Stimulated activated naive B cell treated with anti-CD40 and anti-IgM and Interleukin-4, amounts not matched to agents 10 μg/mL and 1 μg/mL and 100 μg/mL, for 72 hours (primary cell): ENCODE results near the gene KLF17.
"Not testable (repeated sequence)": the region's sequence is repeated elsewhere in the genome, so short reads cannot be mapped to it uniquely, and the experiment has no call there.

ENCODE experiments used
- ATAC-seq, 2 donors: fragments of 150-1000 bp; cut with Tn5 transposase; replicated peaks; 2 replicates each; pipeline ENCODE4 v1.10.0; 2021; ENCODE audit warnings: moderate library complexity in 1 of 2
- DNase-seq: peaks from one replicate; pipeline ENCODE4 v3.0.0; 2021
- H3K27ac Mint-ChIP-seq: one replicate; pipeline ENCODE4 v1.8.0; 2022; ENCODE audit warnings: mild to moderate bottlenecking, mixed read lengths
- H3K27me3 Mint-ChIP-seq, 2 donors: one replicate each; pipeline ENCODE4 v1.8.0; 2022; ENCODE audit warnings: mixed read lengths in 2 of 2
- H3K36me3 Mint-ChIP-seq, 2 donors: one replicate each; pipeline ENCODE4 v1.8.0; 2022; ENCODE audit warnings: mixed read lengths in 2 of 2, mild to moderate bottlenecking in 1 of 2
- H3K4me1 Mint-ChIP-seq, 2 donors: one replicate each; pipeline ENCODE4 v1.8.0; 2022; ENCODE audit warnings: mixed read lengths in 2 of 2, mild to moderate bottlenecking in 1 of 2
- H3K4me3 Mint-ChIP-seq, 2 donors: one replicate each; pipeline ENCODE4 v1.8.0; 2022; ENCODE audit warnings: mild to moderate bottlenecking in 2 of 2, mixed read lengths in 2 of 2, moderate library complexity in 1 of 2
- H3K9me3 Mint-ChIP-seq, 2 donors: one replicate each; pipeline ENCODE4 v1.8.0; 2022; ENCODE audit warnings: mixed read lengths in 2 of 2, mild to moderate bottlenecking in 1 of 2

KLF17 gene

GRCh38 chr1:44119525-44119924, 904 bp downstream of the KLF17 start:
- ATAC-seq, result peak; percentile 55 to 67
- Mint-ChIP-seq H3K9me3 (no peaks in the 10 kb centered on the region), H3K4me1 (peaks cover 4 to 6% of the 10 kb centered on the region in 2 donors), H3K27ac (no peak overlapping the region), H3K36me3 (no peaks in the 10 kb centered on the region), H3K27me3 (peaks cover 3 to 15% of the 10 kb centered on the region in 2 donors), H3K4me3 (no peak overlapping the region)
- no peak for DNase-seq

- Mint-ChIP-seq H3K27me3 (peaks cover 3 to 17% of the 10 kb centered on the region in 2 donors), H3K36me3 (no peaks in the 10 kb centered on the region), H3K4me1 (peaks cover 4 to 6% of the 10 kb centered on the region in 2 donors), H3K27ac (no peak overlapping the region), H3K4me3 (no peak overlapping the region), H3K9me3 (no peaks in the 10 kb centered on the region)
- DNase-seq, result no peak
- no peak for ATAC-seq
Measured at GRCh38 chr1:44120398-44120949, 1.9 kb downstream of the KLF17 start.

- H3K9me3 Mint-ChIP-seq, result no peaks in the 10 kb centered on the region
- ATAC-seq (no peak), DNase-seq (no peak)
- H3K27me3 Mint-ChIP-seq, result peaks cover 4 to 25% of the 10 kb centered on the region in 2 donors
- H3K27ac Mint-ChIP-seq, result no peak overlapping the region
- no peaks in the 10 kb centered on the region for H3K36me3 Mint-ChIP-seq
- no peak overlapping the region for H3K4me3 Mint-ChIP-seq
- no peaks in the 10 kb centered on the region for H3K4me1 Mint-ChIP-seq
Measured at GRCh38 chr1:44129616-44130500, 11.2 kb downstream of the KLF17 start.

GRCh38 chr1:44131411-44131810, 12.8 kb downstream of the KLF17 start:
- no peak overlapping the region for H3K4me3 Mint-ChIP-seq
- ATAC-seq, result no peak
- H3K27me3 Mint-ChIP-seq, result peaks cover 4 to 18% of the 10 kb centered on the region in 2 donors
- H3K9me3 Mint-ChIP-seq, result no peaks in the 10 kb centered on the region
- no peaks in the 10 kb centered on the region for H3K4me1 Mint-ChIP-seq
- DNase-seq, result no peak
- no peak overlapping the region for H3K27ac Mint-ChIP-seq
- H3K36me3 Mint-ChIP-seq, result no peaks in the 10 kb centered on the region

- ATAC-seq (no peak), DNase-seq (no peak)
- Mint-ChIP-seq H3K36me3 (no peaks in the 10 kb centered on the region), H3K4me1 (no peaks in the 10 kb centered on the region), H3K4me3 (no peak overlapping the region), H3K27me3 (peaks cover under 1 to 7% of the 10 kb centered on the region in 2 donors), H3K9me3 (no peaks in the 10 kb centered on the region), H3K27ac (no peak overlapping the region)
Measured at GRCh38 chr1:44134071-44134920, 15.7 kb downstream of the KLF17 start.

- no peak for DNase-seq
- Mint-ChIP-seq H3K4me1 (no peaks in the 10 kb centered on the region), H3K9me3 (no peaks in the 10 kb centered on the region), H3K27me3 (peaks cover under 1 to 4% of the 10 kb centered on the region in 2 donors), H3K4me3 (no peak overlapping the region), H3K27ac (no peak overlapping the region), H3K36me3 (no peaks in the 10 kb centered on the region)
- ATAC-seq, result no peak
Measured at GRCh38 chr1:44135886-44136285, 17.3 kb downstream of the KLF17 start.

GRCh38 chr1:44138239-44138638, 19.6 kb downstream of the KLF17 start:
- Mint-ChIP-seq H3K36me3 (no peaks in the 10 kb centered on the region), H3K27ac (no peak overlapping the region), H3K27me3 (peaks cover 0 to 8% of the 10 kb centered on the region in 2 donors)

GRCh38 chr1:44139565-44139964, 20.9 kb downstream of the KLF17 start:
- H3K36me3 Mint-ChIP-seq, H3K27ac Mint-ChIP-seq, H3K4me1 Mint-ChIP-seq, ATAC-seq, DNase-seq, H3K27me3 Mint-ChIP-seq, H3K9me3 Mint-ChIP-seq, H3K4me3 Mint-ChIP-seq: not testable (repeated sequence)

More at GRCh38 chr1:44138239-44138638, 19.6 kb downstream of the KLF17 start:
- Mint-ChIP-seq H3K9me3 (peaks cover 0 to 4% of the 10 kb centered on the region in 2 donors), H3K4me3 (no peak overlapping the region), H3K4me1 (no peaks in the 10 kb centered on the region)
- DNase-seq (no peak), ATAC-seq (no peak)

- peaks cover 0 to 8% of the 10 kb centered on the region in 2 donors for H3K27me3 Mint-ChIP-seq
- no peak for DNase-seq
- H3K4me3 Mint-ChIP-seq, result no peak within 1 kb of the TSS
- H3K4me1 Mint-ChIP-seq, result no peaks in the 10 kb centered on the region
- ATAC-seq, result no peak
- H3K27ac Mint-ChIP-seq, result no peak within 1 kb of the TSS
- peaks cover 2 to 7% of the 10 kb centered on the region in 2 donors for H3K36me3 Mint-ChIP-seq
- peaks cover 12 to 13% of the 10 kb centered on the region in 2 donors for H3K9me3 Mint-ChIP-seq
Measured at GRCh38 chr1:44141531-44141930, 22.9 kb downstream of the KLF17 start, which contains the start of gene KLF18. KLF18 (minus strand) TSS chr1:44141631; CDS start chr1:44141631, 0 bp downstream.

GRCh38 chr1:44144962-44145756, 26.5 kb downstream of the KLF17 start:
- no peaks in the 10 kb centered on the region for H3K4me1 Mint-ChIP-seq
- no peak for DNase-seq
- no peak for ATAC-seq
- peaks cover 0 to 8% of the 10 kb centered on the region in 2 donors for H3K27me3 Mint-ChIP-seq
- H3K36me3 Mint-ChIP-seq, result peaks cover 3 to 9% of the 10 kb centered on the region in 2 donors
- H3K4me3 Mint-ChIP-seq, result no peak overlapping the region
- peaks cover 14 to 15% of the 10 kb centered on the region in 2 donors for H3K9me3 Mint-ChIP-seq
- no peak overlapping the region for H3K27ac Mint-ChIP-seq

GRCh38 chr1:44146536-44147361, 28.1 kb downstream of the KLF17 start:
- Mint-ChIP-seq H3K27ac (no peak overlapping the region), H3K36me3 (peaks cover 3 to 9% of the 10 kb centered on the region in 2 donors), H3K4me3 (no peak overlapping the region), H3K27me3 (peaks cover 0 to under 1% of the 10 kb centered on the region in 2 donors), H3K4me1 (no peaks in the 10 kb centered on the region), H3K9me3 (peaks cover 14 to 15% of the 10 kb centered on the region in 2 donors)
- no peak for ATAC-seq
- no peak for DNase-seq

GRCh38 chr1:44147582-44147981, 29.0 kb downstream of the KLF17 start:
- no peak overlapping the region for H3K4me3 Mint-ChIP-seq
- H3K9me3 Mint-ChIP-seq, result peaks cover 14 to 15% of the 10 kb centered on the region in 2 donors
- H3K27me3 Mint-ChIP-seq, result peaks cover 3 to 5% of the 10 kb centered on the region in 2 donors
- ATAC-seq, result no peak
- no peaks in the 10 kb centered on the region for H3K4me1 Mint-ChIP-seq
- no peak for DNase-seq
- H3K36me3 Mint-ChIP-seq, result peaks cover 3 to 9% of the 10 kb centered on the region in 2 donors
- no peak overlapping the region for H3K27ac Mint-ChIP-seq

GRCh38 chr1:44151332-44151731, 32.7 kb downstream of the KLF17 start:
- no peak for ATAC-seq
- Mint-ChIP-seq H3K27me3 (peaks cover 7 to 10% of the 10 kb centered on the region in 2 donors), H3K9me3 (peaks cover 4% of the 10 kb centered on the region in 2 donors), H3K27ac (no peak overlapping the region), H3K36me3 (peaks cover 1 to 3% of the 10 kb centered on the region in 2 donors), H3K4me1 (no peaks in the 10 kb centered on the region), H3K4me3 (no peak overlapping the region)
- DNase-seq, result no peak
